ENCODE data around the gene UBC.
"Not testable (repeated sequence)": the region's sequence is repeated elsewhere in the genome, so short reads cannot be mapped to it uniquely, and the experiment has no call there.

UBC gene

DNA sequence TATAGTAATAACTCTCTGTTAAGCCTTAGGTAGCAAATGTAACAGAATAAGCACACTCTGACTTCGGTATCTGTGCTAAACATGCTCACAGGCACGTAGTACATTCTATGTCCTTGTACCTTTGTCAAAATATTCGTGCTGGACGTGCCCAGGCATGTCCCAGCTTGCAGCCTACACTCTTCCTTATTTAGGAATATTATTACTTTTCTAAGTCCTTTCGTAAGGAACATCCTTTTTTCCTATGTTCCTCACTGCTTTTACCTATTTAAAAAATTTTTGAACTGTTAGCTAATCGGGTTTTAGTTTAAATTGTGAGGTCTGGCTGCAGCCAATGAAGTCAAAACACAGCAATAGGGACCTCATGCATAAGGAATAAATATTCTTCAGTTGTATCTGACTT lies 24.1 kb upstream of the UBC start:
- Histone ChIP-seq H3K27ac (ENCODE audit: low read depth, low read length) (peak overlapping the region; percentile 94), H3K4me1 (ENCODE audit: control insufficient read depth in 5 of 5, insufficient read depth in 5 of 5, low read length in 5 of 5) (peaks cover 13 to 34% (median 26%) of the 10 kb centered on the region in 5 donors), H3K9ac (ENCODE audit: low read length in 5 of 5) (peak overlapping the region in 3 of 5 donors; percentile 0 to 44 (median 22)), H3K4me3 (ENCODE audit: low read depth in 1 of 5, low read length in 5 of 5) (peak overlapping the region; percentile 72 to 89 (median 82)), H3K27me3 (ENCODE audit: control insufficient read depth in 5 of 5, insufficient read depth in 4 of 5, low read length in 5 of 5) (no peaks in the 10 kb centered on the region), H3K9me3 (ENCODE audit: control insufficient read depth in 5 of 5, low read length in 5 of 5) (no peaks in the 10 kb centered on the region), H3K36me3 (ENCODE audit: control insufficient read depth in 5 of 5, insufficient read depth in 5 of 5, low read length in 5 of 5) (peaks cover 0 to 5% (median 3%) of the 10 kb centered on the region in 5 donors)

DNA sequence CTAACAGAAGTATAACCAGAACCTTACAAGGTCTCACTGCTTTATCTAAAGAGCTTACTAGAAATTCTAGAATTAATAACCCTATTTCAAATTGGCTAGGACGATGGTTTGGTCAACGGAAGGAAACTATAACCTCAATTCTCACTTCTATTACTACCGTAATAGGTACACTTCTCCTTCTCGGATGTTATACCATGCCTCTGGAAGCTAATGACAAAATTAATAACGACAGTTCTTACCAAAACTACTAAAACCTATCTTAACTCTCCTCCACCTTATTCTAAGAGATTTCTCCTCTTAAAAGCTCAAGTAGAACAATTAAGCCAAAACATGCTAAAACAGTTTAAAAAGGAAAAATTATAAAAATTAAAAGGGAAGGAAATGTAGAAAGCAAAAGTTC lies 23.7 kb upstream of the UBC start:
- Histone ChIP-seq H3K9me3 (ENCODE audit: control insufficient read depth in 5 of 5, low read length in 5 of 5) (no peaks in the 10 kb centered on the region), H3K27ac (ENCODE audit: low read depth, low read length) (peak overlapping the region; percentile 94), H3K27me3 (ENCODE audit: control insufficient read depth in 5 of 5, insufficient read depth in 4 of 5, low read length in 5 of 5) (no peaks in the 10 kb centered on the region), H3K36me3 (ENCODE audit: control insufficient read depth in 5 of 5, insufficient read depth in 5 of 5, low read length in 5 of 5) (peaks cover 0 to 1% (median under 1%) of the 10 kb centered on the region in 5 donors), H3K4me3 (ENCODE audit: low read depth in 1 of 5, low read length in 5 of 5) (no peak overlapping the region), H3K9ac (ENCODE audit: low read length in 5 of 5) (peak overlapping the region in 1 of 5 donors; percentile 47), H3K4me1 (ENCODE audit: control insufficient read depth in 5 of 5, insufficient read depth in 5 of 5, low read length in 5 of 5) (peaks cover 13 to 34% (median 26%) of the 10 kb centered on the region in 5 donors)

DNA sequence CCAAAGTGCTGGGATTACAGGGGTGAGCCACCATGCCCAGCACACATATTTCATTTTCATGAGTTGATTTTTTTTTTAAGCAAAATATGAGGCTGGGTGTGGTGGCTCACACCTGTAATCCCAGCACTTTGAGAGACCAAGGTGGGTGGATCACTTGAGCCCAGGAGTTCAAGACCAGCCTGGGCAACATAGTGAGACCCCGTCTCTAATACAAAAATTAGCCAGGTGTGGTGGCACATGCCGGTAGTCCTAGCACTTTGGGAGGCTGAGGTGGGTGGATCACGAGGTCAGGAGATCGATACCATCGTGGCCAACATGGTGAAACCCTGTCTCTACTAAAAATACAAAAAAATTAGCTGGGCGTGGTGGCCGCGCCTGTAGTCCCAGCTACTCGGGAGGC lies 17.1 kb upstream of the UBC start:
- H3K36me3 ChIP-seq (ENCODE audit: control insufficient read depth in 5 of 5, insufficient read depth in 5 of 5, low read length in 5 of 5); H3K4me3 ChIP-seq (ENCODE audit: low read depth in 1 of 5, low read length in 5 of 5); H3K27ac ChIP-seq (ENCODE audit: low read depth, low read length); H3K9ac ChIP-seq (ENCODE audit: low read length in 5 of 5); H3K9me3 ChIP-seq (ENCODE audit: control insufficient read depth in 5 of 5, low read length in 5 of 5); H3K27me3 ChIP-seq (ENCODE audit: control insufficient read depth in 5 of 5, insufficient read depth in 4 of 5, low read length in 5 of 5): not testable (repeated sequence)
- H3K4me1 ChIP-seq (ENCODE audit: control insufficient read depth in 5 of 5, insufficient read depth in 5 of 5, low read length in 5 of 5) = peaks cover 0 to 16% (median 10%) of the 10 kb centered on the region in 5 donors

DNA sequence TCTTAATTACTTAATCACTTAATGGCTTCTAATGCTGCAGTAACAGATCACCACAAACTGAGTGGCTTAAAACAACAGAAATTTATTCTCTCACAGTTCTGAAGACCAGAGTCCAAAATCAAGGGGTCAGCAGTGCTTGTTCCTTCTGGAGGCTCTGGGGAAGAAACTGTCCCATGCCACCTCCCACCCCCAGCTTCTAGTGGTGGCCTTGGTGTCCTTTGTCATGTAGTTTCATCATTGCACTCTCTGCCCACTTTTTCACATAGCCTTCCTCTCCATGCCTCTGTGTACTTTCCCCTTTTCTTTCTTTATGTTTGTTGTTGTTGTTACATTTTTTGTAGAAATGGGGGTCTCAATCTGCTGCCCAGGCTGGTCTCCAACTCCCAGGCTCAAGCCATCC lies 16.1 kb upstream of the UBC start:
- Histone ChIP-seq H3K9ac (ENCODE audit: low read length in 5 of 5) (no peak overlapping the region), H3K36me3 (ENCODE audit: control insufficient read depth in 5 of 5, insufficient read depth in 5 of 5, low read length in 5 of 5) (no peaks in the 10 kb centered on the region), H3K9me3 (ENCODE audit: control insufficient read depth in 5 of 5, low read length in 5 of 5) (no peaks in the 10 kb centered on the region), H3K4me3 (ENCODE audit: low read depth in 1 of 5, low read length in 5 of 5) (no peak overlapping the region), H3K4me1 (ENCODE audit: control insufficient read depth in 5 of 5, insufficient read depth in 5 of 5, low read length in 5 of 5) (peaks cover 0 to 16% (median 10%) of the 10 kb centered on the region in 5 donors), H3K27ac (ENCODE audit: low read depth, low read length) (no peak overlapping the region), H3K27me3 (ENCODE audit: control insufficient read depth in 5 of 5, insufficient read depth in 4 of 5, low read length in 5 of 5) (no peaks in the 10 kb centered on the region)

DNA sequence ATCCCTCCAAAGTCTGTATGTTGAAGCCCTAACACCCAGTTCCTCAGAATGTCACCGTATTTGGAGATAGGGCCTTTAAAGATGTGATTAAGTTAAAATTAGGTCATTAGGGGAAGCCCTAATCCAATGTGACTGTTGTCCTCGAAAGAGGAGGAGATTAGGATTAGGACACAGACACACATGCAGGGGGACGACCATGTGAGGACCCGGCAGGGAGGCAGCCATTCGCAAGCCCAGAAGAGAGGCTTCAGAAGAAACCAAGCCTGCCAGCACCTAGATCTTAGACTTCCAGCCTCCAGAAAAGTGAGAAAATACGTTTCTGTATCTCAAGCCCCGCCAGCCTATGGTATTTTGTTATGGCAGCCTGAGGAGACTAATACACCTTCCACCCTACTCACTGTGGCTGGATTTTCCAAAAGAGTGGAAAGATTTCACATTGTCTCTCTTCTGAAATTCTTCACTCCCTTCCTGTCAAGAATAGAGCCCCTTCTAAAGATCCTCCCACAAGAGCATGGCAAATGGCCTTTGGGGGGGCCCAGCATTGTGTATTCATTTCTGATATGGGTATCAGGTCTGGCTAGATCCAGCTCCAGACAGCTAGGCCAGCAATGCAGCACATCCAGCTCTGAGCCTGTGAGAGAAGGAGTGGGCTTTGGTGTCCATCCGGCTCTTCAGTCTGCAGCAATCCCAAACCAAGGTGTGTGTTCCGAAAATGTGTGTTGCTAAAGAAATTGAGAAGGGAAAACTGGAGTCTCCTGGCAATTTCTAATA lies 15.4 kb upstream of the UBC start:
- no peak overlapping the region for H3K9ac ChIP-seq (ENCODE audit: low read length in 5 of 5)
- no peaks in the 10 kb centered on the region for H3K36me3 ChIP-seq (ENCODE audit: control insufficient read depth in 5 of 5, insufficient read depth in 5 of 5, low read length in 5 of 5)
- no peak overlapping the region for H3K27ac ChIP-seq (ENCODE audit: low read depth, low read length)
- no peak overlapping the region for H3K4me3 ChIP-seq (ENCODE audit: low read depth in 1 of 5, low read length in 5 of 5)
- H3K9me3 ChIP-seq (ENCODE audit: control insufficient read depth in 5 of 5, low read length in 5 of 5) = no peaks in the 10 kb centered on the region
- peaks cover 0 to 16% (median 10%) of the 10 kb centered on the region in 5 donors for H3K4me1 ChIP-seq (ENCODE audit: control insufficient read depth in 5 of 5, insufficient read depth in 5 of 5, low read length in 5 of 5)
- H3K27me3 ChIP-seq (ENCODE audit: control insufficient read depth in 5 of 5, insufficient read depth in 4 of 5, low read length in 5 of 5) = no peaks in the 10 kb centered on the region

DNA sequence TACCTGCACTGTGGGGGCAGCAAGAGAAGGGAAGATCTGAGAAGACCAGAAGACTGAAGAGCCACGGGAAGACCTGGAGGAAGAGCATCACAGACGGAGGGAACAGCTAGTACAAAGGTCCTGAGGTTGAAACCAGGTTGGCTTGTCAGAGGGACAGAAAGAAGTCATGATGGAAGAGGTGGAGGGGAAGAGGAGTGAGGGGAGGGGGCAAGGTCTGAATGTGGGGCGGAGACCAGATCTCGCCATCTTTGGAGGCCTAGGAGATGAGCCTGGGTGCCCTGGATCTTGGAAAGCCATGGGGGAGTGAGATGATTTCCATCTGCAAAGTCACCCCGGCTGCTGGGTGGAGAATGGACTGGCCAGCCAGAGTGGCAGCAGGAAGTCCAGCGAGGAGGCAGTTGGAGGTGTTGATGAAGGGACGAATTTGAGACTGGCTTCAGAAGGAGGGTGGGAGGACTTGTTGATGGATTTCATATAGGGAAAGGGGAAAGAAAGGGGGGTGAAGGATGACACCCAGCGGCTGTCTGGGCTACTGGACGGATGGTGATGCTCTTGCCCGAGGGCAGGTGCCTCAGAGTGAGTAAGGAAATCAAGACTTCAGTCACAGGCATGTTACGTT lies 14.6 kb upstream of the UBC start:
- H3K27me3 ChIP-seq (ENCODE audit: control insufficient read depth in 5 of 5, insufficient read depth in 4 of 5, low read length in 5 of 5) = no peaks in the 10 kb centered on the region
- H3K27ac ChIP-seq (ENCODE audit: low read depth, low read length) = peak overlapping the region; percentile 89
- peak overlapping the region in 1 of 5 donors; percentile 4 for H3K9ac ChIP-seq (ENCODE audit: low read length in 5 of 5)
- no peaks in the 10 kb centered on the region for H3K9me3 ChIP-seq (ENCODE audit: control insufficient read depth in 5 of 5, low read length in 5 of 5)
- H3K36me3 ChIP-seq (ENCODE audit: control insufficient read depth in 5 of 5, insufficient read depth in 5 of 5, low read length in 5 of 5) = no peaks in the 10 kb centered on the region
- peak overlapping the region in 1 of 5 donors; percentile 89 for H3K4me3 ChIP-seq (ENCODE audit: low read depth in 1 of 5, low read length in 5 of 5)
- peaks cover 0 to 16% (median 10%) of the 10 kb centered on the region in 5 donors for H3K4me1 ChIP-seq (ENCODE audit: control insufficient read depth in 5 of 5, insufficient read depth in 5 of 5, low read length in 5 of 5)

DNA sequence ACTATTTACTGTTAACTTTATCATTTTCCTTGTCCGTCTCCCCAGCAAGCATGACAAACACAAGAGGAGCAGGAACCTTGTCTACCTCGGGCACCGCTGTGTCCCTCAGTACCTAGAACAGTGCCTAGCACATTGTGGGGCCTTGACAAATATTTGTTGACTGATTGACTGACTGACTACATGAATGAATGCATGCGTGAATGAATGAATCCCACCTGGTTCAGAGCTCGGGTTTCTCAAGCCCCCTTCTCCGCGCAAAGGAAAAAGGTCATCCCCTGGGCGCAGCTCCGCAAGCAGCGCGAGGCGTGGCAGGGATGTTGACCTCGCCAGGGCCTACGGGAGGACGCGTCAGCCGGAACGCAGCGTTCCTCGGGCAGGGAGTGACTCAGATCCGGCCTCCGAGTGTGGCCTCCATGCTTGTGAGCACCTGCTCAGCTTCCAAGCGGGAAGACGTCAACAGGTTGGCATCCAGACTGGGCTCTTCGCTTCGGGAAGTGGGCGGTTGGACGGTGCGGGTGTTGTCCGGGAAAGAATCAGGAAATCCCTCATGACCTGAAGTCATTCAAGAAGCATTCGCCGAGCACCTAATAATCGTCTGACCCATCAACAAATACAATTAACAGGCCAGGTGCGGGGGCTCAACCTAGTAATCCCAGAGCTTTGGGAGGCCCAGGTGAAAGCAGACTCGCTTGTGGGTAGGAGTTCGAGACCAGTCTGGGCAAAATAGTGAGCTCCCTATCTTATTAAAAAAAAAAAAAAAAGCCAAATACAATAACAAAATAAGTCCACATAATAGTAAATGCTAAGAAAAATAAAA lies 13.9 kb upstream of the UBC start:
- peak overlapping the region; percentile 89 for H3K27ac ChIP-seq (ENCODE audit: low read depth, low read length)
- H3K4me1 ChIP-seq (ENCODE audit: control insufficient read depth in 5 of 5, insufficient read depth in 5 of 5, low read length in 5 of 5) = peaks cover 0 to 16% (median 10%) of the 10 kb centered on the region in 5 donors
- peak overlapping the region; percentile 87 to 98 (median 97) for H3K4me3 ChIP-seq (ENCODE audit: low read depth in 1 of 5, low read length in 5 of 5)
- H3K27me3 ChIP-seq (ENCODE audit: control insufficient read depth in 5 of 5, insufficient read depth in 4 of 5, low read length in 5 of 5) = no peaks in the 10 kb centered on the region
- no peaks in the 10 kb centered on the region for H3K36me3 ChIP-seq (ENCODE audit: control insufficient read depth in 5 of 5, insufficient read depth in 5 of 5, low read length in 5 of 5)
- peak overlapping the region in 4 of 5 donors; percentile 66 to 94 (median 91) for H3K9ac ChIP-seq (ENCODE audit: low read length in 5 of 5)
- H3K9me3 ChIP-seq (ENCODE audit: control insufficient read depth in 5 of 5, low read length in 5 of 5) = no peaks in the 10 kb centered on the region

DNA sequence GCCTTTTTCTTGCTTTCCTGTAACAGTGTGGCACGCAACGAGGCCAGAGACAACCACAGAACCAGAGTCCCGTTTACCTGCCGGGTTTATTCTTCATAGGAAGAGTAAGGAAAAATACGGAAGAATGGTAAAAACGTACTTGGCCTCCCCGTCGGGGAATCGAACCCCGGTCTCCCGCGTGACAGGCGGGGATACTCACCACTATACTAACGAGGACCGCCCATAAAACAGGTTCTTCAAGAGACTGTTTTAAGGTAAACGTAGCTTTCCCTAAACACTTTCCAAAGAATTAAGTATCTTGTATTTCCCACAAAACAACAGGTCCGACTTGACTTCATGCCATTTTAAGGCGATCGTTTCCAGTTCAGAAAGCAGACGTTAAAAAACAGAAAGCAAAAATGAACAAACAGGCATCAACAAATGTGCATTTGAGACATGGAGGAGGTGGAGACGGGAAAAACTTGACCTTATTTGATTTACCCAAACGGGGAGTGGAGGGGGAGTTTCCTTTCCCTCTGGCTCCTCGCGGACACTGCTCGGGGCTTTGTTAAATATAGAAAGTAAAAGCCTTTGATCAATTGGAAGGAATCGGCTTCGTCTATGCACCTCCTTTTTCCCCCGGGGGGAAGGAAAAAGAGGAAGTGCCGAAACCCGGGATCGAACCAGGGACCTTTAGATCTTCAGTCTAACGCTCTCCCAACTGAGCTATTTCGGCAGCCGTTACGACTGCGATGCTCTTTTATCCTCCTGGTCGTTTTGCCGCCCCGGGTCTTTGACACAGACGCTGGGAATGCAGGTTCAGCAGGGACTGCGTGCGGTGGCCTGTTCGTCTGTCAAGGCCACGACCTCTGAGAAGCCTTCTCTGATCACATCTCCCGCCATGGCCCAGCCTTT lies 13.0 kb upstream of the UBC start:
- H3K4me1 ChIP-seq (ENCODE audit: control insufficient read depth in 5 of 5, insufficient read depth in 5 of 5, low read length in 5 of 5) = peaks cover 0 to 16% (median 11%) of the 10 kb centered on the region in 5 donors
- H3K9ac ChIP-seq (ENCODE audit: low read length in 5 of 5) = peak overlapping the region; percentile 91 to 97 (median 94)
- H3K36me3 ChIP-seq (ENCODE audit: control insufficient read depth in 5 of 5, insufficient read depth in 5 of 5, low read length in 5 of 5) = no peaks in the 10 kb centered on the region
- no peaks in the 10 kb centered on the region for H3K27me3 ChIP-seq (ENCODE audit: control insufficient read depth in 5 of 5, insufficient read depth in 4 of 5, low read length in 5 of 5)
- peak overlapping the region; percentile 89 for H3K27ac ChIP-seq (ENCODE audit: low read depth, low read length)
- peak overlapping the region; percentile 87 to 98 (median 97) for H3K4me3 ChIP-seq (ENCODE audit: low read depth in 1 of 5, low read length in 5 of 5)
- H3K9me3 ChIP-seq (ENCODE audit: control insufficient read depth in 5 of 5, low read length in 5 of 5) = no peaks in the 10 kb centered on the region

DNA sequence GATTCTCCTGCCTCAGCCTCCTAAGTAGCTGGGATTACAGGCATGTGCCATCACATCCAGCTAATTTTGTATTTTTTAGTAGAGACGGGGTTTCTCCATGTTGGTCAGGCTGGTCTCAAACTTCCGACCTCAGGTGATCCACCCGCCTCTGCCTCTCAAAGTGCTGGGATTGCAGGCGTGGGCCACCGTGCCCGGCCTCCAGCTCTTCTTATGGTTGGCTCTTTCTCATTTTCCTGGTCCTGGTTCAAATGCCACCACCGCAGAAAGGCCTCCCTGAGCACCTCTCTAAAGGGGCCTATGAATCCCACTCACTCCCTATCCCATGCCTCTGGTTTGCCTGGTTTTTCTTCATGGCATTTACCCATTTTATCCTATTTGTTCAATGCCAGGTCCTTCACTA lies 11.3 kb upstream of the UBC start:
- not testable (repeated sequence) for H3K9me3 ChIP-seq (ENCODE audit: control insufficient read depth in 5 of 5, low read length in 5 of 5); H3K9ac ChIP-seq (ENCODE audit: low read length in 5 of 5); H3K36me3 ChIP-seq (ENCODE audit: control insufficient read depth in 5 of 5, insufficient read depth in 5 of 5, low read length in 5 of 5); H3K4me3 ChIP-seq (ENCODE audit: low read depth in 1 of 5, low read length in 5 of 5); H3K27me3 ChIP-seq (ENCODE audit: control insufficient read depth in 5 of 5, insufficient read depth in 4 of 5, low read length in 5 of 5); H3K27ac ChIP-seq (ENCODE audit: low read depth, low read length)
- H3K4me1 ChIP-seq (ENCODE audit: control insufficient read depth in 5 of 5, insufficient read depth in 5 of 5, low read length in 5 of 5) = peaks cover 2 to 32% (median 25%) of the 10 kb centered on the region in 5 donors
